ENCODE data around the gene SNX10. TPM values are rescaled to one million over a fixed set of nuclear protein-coding genes. Genes with fewer than 3 reads are reported as not detected.
A peak's percentile ranks its signal among the peaks of the same experiment; 100 is the strongest.
"Not testable (repeated sequence)": the region's sequence is repeated elsewhere in the genome, so short reads cannot be mapped to it uniquely, and the experiment has no call there.

SNX10 gene
- total RNA-seq = 1.3 TPM
- long read RNA-seq, transcript SNX10-201 (7 exons, 2,546 nt) = major isoform, 7 of 8 reads
- long read RNA-seq, partial matches to known transcripts = 0 of 8 reads
- long read RNA-seq, other reads (novel, unspliced or antisense) = 1 of 8 reads

- intact Hi-C loops (cut with DNase I) = no loop called here
- DNase-seq (ENCODE audit: low spot score) = peak; percentile 88
Observed at GRCh38 chr7:26291699-26292538, at the start of gene SNX10. TSS of gene SNX10 (plus strand) at chr7:26291862. CDS start at chr7:26346443, 54,581 bp downstream.

- intact Hi-C loops (cut with DNase I) = no loop called here
- DNase-seq (ENCODE audit: low spot score) = no peak
Observed at GRCh38 chr7:26245150-26245549, 46.5 kb upstream of the SNX10 start.

- DNase-seq (ENCODE audit: low spot score) = no peak
- intact Hi-C loops (cut with DNase I) = no loop called here
Observed at GRCh38 chr7:26250239-26250638, 41.4 kb upstream of the SNX10 start.

GRCh38 chr7:26261866-26262265, 29.8 kb upstream of the SNX10 start:
- not testable (repeated sequence) for DNase-seq (ENCODE audit: low spot score)

GRCh38 chr7:26265065-26265464, 26.6 kb upstream of the SNX10 start:
- intact Hi-C loops (cut with DNase I) = no loop called here
- no peak for DNase-seq (ENCODE audit: low spot score)

More at GRCh38 chr7:26261866-26262265, 29.8 kb upstream of the SNX10 start:
- intact Hi-C loops (cut with DNase I) = not testable (repeated sequence)

GRCh38 chr7:26265499-26266075, 26.1 kb upstream of the SNX10 start:
- intact Hi-C loops (cut with DNase I) = no loop called here
- no peak for DNase-seq (ENCODE audit: low spot score)

- no peak for DNase-seq (ENCODE audit: low spot score)
Observed at GRCh38 chr7:26267601-26268166, 24.0 kb upstream of the SNX10 start.

GRCh38 chr7:26275213-26275612, 16.4 kb upstream of the SNX10 start:
- no peak for DNase-seq (ENCODE audit: low spot score)
- intact Hi-C loops (cut with DNase I) = no loop called here

More at GRCh38 chr7:26267601-26268166, 24.0 kb upstream of the SNX10 start:
- intact Hi-C loops (cut with DNase I) = no loop called here

GRCh38 chr7:26278770-26279169, 12.9 kb upstream of the SNX10 start:
- intact Hi-C loops (cut with DNase I) = no loop called here
- no peak for DNase-seq (ENCODE audit: low spot score)

GRCh38 chr7:26279405-26279804, 12.3 kb upstream of the SNX10 start:
- no peak for DNase-seq (ENCODE audit: low spot score)
- intact Hi-C loops (cut with DNase I) = no loop called here

- intact Hi-C loops (cut with DNase I) = no loop called here
- no peak for DNase-seq (ENCODE audit: low spot score)
Observed at GRCh38 chr7:26280097-26280496, 11.6 kb upstream of the SNX10 start.

GRCh38 chr7:26280723-26281122, 10.9 kb upstream of the SNX10 start:
- DNase-seq (ENCODE audit: low spot score) = no peak
- intact Hi-C loops (cut with DNase I) = no loop called here

GRCh38 chr7:26284477-26284876, 7.2 kb upstream of the SNX10 start:
- intact Hi-C loops (cut with DNase I) = no loop called here

GRCh38 chr7:26284995-26285632, 6.5 kb upstream of the SNX10 start:
- DNase-seq (ENCODE audit: low spot score) = no peak
- intact Hi-C loops (cut with DNase I) = no loop called here

More at GRCh38 chr7:26284477-26284876, 7.2 kb upstream of the SNX10 start:
- DNase-seq (ENCODE audit: low spot score) = no peak

- intact Hi-C loops (cut with DNase I) = no loop called here
- no peak for DNase-seq (ENCODE audit: low spot score)
Observed at GRCh38 chr7:26286157-26286556, 5.5 kb upstream of the SNX10 start.

GRCh38 chr7:26288126-26288525, 3.5 kb upstream of the SNX10 start:
- intact Hi-C loops (cut with DNase I); DNase-seq (ENCODE audit: low spot score): not testable (repeated sequence)

- DNase-seq (ENCODE audit: low spot score) = no peak
- intact Hi-C loops (cut with DNase I) = no loop called here
Observed at GRCh38 chr7:26291251-26291650, 411 bp upstream of the SNX10 start.

GRCh38 chr7:26292768-26293560, 1.3 kb downstream of the SNX10 start:
- intact Hi-C loops (cut with DNase I) = no loop called here
- no peak for DNase-seq (ENCODE audit: low spot score)
